Testis (tissue), 3 donors: ENCODE results near the gene STAP2. TPM values are rescaled to one million over a fixed set of nuclear protein-coding genes. Genes with fewer than 3 reads are reported as not detected.

ENCODE experiments used
- DNase-seq: peaks from one replicate; pipeline ENCODE4 v3.0.0-alpha.2; 2019
- H3K27ac ChIP-seq, 2 donors: fragments of 200-600 bp; sonication (generic); one replicate each; pipeline ENCODE4 v1.5.1; 2019
- H3K27me3 ChIP-seq: fragments of 200-600 bp; sonication (generic); one replicate; pipeline ENCODE4 v1.5.1; 2019
- H3K36me3 ChIP-seq: fragments of 200-600 bp; sonication (generic); one replicate; pipeline ENCODE4 v1.5.1; 2017; ENCODE audit warnings: low read depth; ENCODE audit errors: missing control alignments
- H3K4me1 ChIP-seq: fragments of 200-600 bp; sonication (generic); one replicate; pipeline ENCODE4 v1.5.1; 2019
- H3K4me3 ChIP-seq, 2 donors: fragments of 200-600 bp; sonication (generic); one replicate each; pipeline ENCODE4 v1.5.1; 2017 to 2019
- H3K9me3 ChIP-seq: fragments of 200-600 bp; sonication (generic); one replicate; pipeline ENCODE4 v1.5.1; 2017
- POLR2A ChIP-seq: fragments of 450-650 bp; IDR thresholded peaks from one replicate; pipeline ENCODE4 v1.6.1; 2017; ENCODE audit warnings: antibody characterized with exemption, mild to moderate bottlenecking, moderate library complexity
- WGBS, 2 donors: methylation state at CpG; one replicate each; pipeline ENCODE4 v1.1.5; 2018; 5-methylcytosine and 5-hydroxymethylcytosine counted together
- intact Hi-C: fragments of 100-400 bp; cut with DNase I; formaldehyde crosslinking; loops from one replicate; pipeline ENCODE4 v1.15.1; 2023; ENCODE audit warnings: low total_unique reads
- polyA plus RNA-seq: library from polyadenylated mRNA; stranded (reverse); fragments of 350-450 nt; fragmentation: Illumina TruSeq; extraction: RNeasy Lipid Tissue Mini Kit (QIAGEN cat#74804); gene quantifications from one replicate; pipeline ENCODE4 v1.2.3, GENCODE V29; 2014; ENCODE audit warnings: low read depth, low replicate concordance; ENCODE audit not compliant: insufficient read depth
- total RNA-seq, 2 donors: library from RNA; depleted of rRNA; stranded (reverse); fragments of >200 nt; gene quantifications; one replicate each; pipeline ENCODE4 v1.2.3, GENCODE V29; 2016
- TF ChIP-seq, protein P1 (sequence below), 3 experiments: fragments of 450-650 bp in 2 of 3; fragments of 200-600 bp in 1 of 3; sonication (generic) in 1 of 3; IDR thresholded peaks; one replicate each; pipeline ENCODE4 v1.5.1; 2016 to 2019; ENCODE audit warnings: antibody characterized with exemption in 3 of 3, mild to moderate bottlenecking in 2 of 3, moderate library complexity in 1 of 3

Gene STAP2
- total and polyA plus RNA-seq, 3 donors from 2014 or later = 5.3 to 6.4 (median 6.2) TPM

GRCh38 chr19:4295972-4296771 is 42.5 kb downstream of the STAP2 start:
- Histone ChIP-seq H3K36me3 (no peaks in the 10 kb centered on the region), H3K27me3 (no peaks in the 10 kb centered on the region), H3K9me3 (no peaks in the 10 kb centered on the region), H3K27ac (no peak overlapping the region), H3K4me3 (no peak overlapping the region), H3K4me1 (no peaks in the 10 kb centered on the region)
- TF ChIP-seq, protein P1, sequence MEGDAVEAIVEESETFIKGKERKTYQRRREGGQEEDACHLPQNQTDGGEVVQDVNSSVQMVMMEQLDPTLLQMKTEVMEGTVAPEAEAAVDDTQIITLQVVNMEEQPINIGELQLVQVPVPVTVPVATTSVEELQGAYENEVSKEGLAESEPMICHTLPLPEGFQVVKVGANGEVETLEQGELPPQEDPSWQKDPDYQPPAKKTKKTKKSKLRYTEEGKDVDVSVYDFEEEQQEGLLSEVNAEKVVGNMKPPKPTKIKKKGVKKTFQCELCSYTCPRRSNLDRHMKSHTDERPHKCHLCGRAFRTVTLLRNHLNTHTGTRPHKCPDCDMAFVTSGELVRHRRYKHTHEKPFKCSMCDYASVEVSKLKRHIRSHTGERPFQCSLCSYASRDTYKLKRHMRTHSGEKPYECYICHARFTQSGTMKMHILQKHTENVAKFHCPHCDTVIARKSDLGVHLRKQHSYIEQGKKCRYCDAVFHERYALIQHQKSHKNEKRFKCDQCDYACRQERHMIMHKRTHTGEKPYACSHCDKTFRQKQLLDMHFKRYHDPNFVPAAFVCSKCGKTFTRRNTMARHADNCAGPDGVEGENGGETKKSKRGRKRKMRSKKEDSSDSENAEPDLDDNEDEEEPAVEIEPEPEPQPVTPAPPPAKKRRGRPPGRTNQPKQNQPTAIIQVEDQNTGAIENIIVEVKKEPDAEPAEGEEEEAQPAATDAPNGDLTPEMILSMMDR (IDR thresholded peaks at IDR 0.05) = no peak
- TF ChIP-seq POLR2A = no peak
- no peak for DNase-seq
- intact Hi-C loops = no loop called here
- 60 to 61% methylated on average over 12 to 14 of the region's 14 CpGs for WGBS, 2 donors

DNA sequence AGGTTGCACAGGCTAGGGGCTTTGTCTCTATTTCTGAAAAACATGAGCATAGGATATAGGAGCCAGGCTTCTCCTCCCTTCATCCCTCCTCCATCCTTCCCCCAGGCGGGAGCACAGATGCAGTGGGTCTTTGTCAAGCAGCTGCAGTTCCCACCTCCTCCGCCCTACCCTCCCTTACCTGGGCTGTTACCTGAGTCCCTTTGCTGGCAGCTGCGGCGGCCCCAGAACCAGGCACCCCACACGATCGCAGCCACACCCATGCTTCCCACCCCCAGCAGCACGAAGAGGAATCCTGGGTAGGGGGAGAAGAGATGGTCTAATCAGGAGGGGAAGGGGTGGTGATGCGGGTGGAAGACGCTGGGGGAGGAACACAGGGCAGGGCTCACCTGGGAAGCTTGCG is 44.2 kb downstream of the STAP2 start:
- intact Hi-C loops = no loop called here
- H3K27me3 ChIP-seq = no peaks in the 10 kb centered on the region
- WGBS, 2 donors = 42 to 59% methylated on average over 8 to 10 of the region's 10 CpGs

GRCh38 chr19:4292515-4292914 is 46.1 kb downstream of the STAP2 start:
- TF ChIP-seq, protein P1 (IDR thresholded peaks at IDR 0.05) = no peak
- no peak for DNase-seq
- WGBS, 2 donors = 80 to 88% methylated on average over 8 to 15 of the region's 15 CpGs
- H3K4me1 ChIP-seq = no peaks in the 10 kb centered on the region
- no peak overlapping the region for H3K4me3 ChIP-seq
- no peaks in the 10 kb centered on the region for H3K9me3 ChIP-seq
- no peaks in the 10 kb centered on the region for H3K36me3 ChIP-seq
- intact Hi-C loops = no loop called here
- H3K27ac ChIP-seq = no peak overlapping the region
- no peaks in the 10 kb centered on the region for H3K27me3 ChIP-seq

More for the DNA sequence above, 44.2 kb downstream of the STAP2 start:
- Histone ChIP-seq H3K9me3 (no peaks in the 10 kb centered on the region), H3K4me3 (no peak overlapping the region), H3K27ac (no peak overlapping the region), H3K36me3 (no peaks in the 10 kb centered on the region), H3K4me1 (no peaks in the 10 kb centered on the region)
- TF ChIP-seq POLR2A = no peak
- TF ChIP-seq, protein P1 (IDR thresholded peaks at IDR 0.05) = no peak
- DNase-seq = no peak

DNA sequence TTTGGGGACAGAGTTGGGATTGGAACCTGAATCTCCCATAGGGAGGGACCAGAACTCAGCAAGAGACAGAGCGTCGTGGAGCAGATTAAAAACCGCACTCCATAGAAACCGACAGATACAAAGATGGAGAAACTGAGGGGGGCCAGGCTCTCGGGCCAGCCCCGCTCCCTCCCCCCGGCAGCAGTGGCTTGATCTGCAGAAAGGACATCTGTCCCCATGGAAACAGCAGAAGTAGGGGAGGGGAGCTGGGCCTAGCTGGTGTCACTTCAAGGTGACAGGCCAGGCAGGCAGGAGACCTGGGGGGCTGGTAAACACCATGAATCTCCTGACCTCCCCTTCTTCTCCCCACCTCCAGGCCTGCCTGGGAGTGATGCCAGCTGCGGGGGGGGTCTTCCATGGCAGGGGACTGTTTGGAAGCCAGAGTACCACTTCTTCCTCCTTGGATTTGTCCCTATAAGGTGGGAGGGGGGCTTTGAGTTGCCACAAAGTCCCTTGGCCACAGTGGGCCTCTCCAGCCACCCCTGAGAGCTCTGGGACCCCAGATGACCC is 47.4 kb downstream of the STAP2 start:
- TF ChIP-seq, protein P1 (IDR thresholded peaks at IDR 0.05) = no peak
- H3K9me3 ChIP-seq = no peaks in the 10 kb centered on the region
- DNase-seq = no peak
- no peaks in the 10 kb centered on the region for H3K27me3 ChIP-seq
- intact Hi-C loops = no loop called here
- no peaks in the 10 kb centered on the region for H3K4me1 ChIP-seq
- H3K4me3 ChIP-seq = no peak overlapping the region
- no peak overlapping the region for H3K27ac ChIP-seq
- H3K36me3 ChIP-seq = no peaks in the 10 kb centered on the region
- WGBS, 2 donors = 86 to 87% methylated on average over 8 of the region's 8 CpGs
